ENCODE results near the gene TOR1AIP2.

Gene TOR1AIP2

DNA sequence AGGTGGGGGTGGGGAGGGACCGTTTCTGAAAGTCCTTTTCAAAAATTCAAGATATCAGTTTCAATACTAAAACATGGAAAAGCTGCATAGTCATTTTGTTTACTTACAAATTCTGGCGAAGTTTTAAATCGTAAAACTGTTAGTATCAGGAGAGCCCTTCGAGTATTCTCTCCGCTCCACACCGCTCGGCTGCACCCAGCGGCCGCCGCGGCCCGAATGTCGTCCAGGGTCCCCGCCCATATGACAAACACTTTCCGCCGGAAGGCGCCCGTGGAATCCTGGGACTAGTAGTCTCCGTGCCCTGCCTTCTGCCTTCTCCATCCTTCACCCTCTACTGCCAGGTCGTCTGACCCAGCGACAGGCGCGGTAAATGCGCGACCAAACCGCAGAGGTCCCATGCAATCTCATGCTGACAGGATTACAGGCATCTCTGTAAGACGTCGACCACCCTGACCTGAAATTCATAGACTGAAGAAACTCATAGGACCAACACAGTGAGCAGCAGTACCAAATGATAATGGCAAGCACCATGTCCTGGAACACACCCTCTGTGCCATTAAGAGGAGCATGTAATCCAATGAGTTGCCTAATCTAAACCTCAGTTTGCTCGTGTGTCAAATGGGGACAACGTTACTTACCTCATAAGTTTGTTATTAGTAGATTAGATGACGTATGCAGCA is at the start of gene TOR1AIP2:
Gene TOR1AIP2 (minus strand): TSS at position 218 of the 680 bp plus-strand sequence. CDS start 25,138 bp downstream, outside the sequence.
- DNase-seq = peak; percentile 85

DNA sequence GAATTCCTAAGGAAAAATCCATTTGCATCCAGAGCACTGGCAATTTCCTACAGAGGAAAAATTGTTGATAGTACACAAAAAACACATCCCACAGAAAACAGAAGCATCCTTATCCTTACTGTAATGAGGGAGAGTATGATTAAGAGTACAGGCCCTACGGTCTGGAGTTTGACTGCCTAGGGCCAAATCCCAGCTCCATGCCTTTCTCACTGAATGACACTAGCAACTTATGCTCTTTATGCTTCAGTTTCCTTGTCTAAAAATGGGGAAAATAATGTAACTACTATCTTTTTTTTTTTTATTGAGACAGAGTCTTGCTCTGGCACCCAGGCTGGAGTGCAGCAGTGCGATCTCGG is 49.2 kb upstream of the TOR1AIP2 start:
- no peak for DNase-seq

DNA sequence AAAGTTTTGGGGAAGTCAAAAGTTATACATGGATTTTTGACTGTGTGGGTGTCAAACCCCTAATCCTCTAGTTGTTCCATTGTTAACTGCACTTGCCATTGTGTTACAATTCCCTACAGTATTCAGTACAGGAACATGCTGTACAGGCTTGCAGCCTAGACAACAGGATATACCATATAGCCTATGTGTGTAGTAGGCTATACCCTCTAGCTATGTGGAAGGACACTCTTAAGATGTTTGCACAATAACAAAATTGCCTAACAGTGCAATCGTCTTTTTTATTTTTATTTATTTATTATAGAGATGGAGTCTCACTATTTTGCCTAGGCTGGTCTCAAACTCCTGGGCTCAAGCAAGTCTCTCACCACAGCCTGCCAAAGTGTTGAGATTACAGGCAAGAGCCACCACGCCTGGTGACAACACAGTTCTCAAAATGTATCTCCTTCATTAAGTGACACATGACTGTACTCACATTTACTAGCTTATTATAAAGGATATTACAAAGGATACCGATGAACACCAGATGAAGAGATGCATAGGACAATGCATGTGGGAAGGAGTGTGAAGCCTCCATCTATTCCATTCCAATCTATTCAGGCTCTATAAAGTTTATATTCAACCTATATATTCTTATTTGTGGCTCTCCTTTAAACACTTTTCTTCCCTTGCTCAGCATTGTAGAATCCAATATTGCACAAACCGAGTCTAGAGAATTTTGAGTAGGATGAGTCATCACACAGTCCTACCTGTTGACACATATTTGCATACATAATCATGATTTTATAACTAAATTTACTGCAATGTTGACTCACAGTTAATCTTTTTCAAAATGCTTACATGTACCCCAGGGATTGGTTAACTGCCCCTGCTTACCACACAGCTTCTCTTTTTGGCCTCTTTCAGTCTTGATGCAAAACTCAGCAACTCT is 48.6 kb upstream of the TOR1AIP2 start:
- DNase-seq = no peak

GRCh38 chr1:179925302-179925701 is 47.7 kb upstream of the TOR1AIP2 start:
- no peak for DNase-seq

GRCh38 chr1:179924268-179924667 is 46.7 kb upstream of the TOR1AIP2 start:
- DNase-seq = no peak

- DNase-seq = no peak
These were observed 45.4 kb upstream of the TOR1AIP2 start for GRCh38 chr1:179923029-179923428.

- DNase-seq = no peak
These were observed 44.6 kb upstream of the TOR1AIP2 start for GRCh38 chr1:179921981-179922872.

- DNase-seq = no peak
These were observed 43.9 kb upstream of the TOR1AIP2 start for GRCh38 chr1:179921472-179921871.

- no peak for DNase-seq
These were observed 40.2 kb upstream of the TOR1AIP2 start for GRCh38 chr1:179917601-179918429.

DNA sequence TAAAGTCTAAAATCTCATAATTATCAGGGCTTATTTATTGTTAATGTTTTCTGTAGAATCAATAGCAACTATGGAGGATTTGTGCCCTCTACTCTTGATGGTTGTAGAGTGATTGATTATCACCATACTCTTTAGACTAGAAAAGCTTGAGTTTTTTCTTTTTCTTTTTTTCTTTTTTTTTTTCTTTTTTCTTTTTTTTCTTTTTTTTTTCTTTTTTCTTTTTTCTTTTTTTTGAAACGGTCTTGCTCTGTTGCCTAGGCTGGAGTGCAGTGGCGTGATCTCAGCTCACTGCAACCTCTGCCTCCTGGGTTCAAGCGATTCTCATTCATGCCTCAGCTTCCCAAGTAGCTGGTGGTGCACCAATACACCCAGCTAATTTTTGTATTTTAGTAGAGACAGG is 34.2 kb upstream of the TOR1AIP2 start:
- no peak for DNase-seq

- no peak for DNase-seq
These were observed 33.3 kb upstream of the TOR1AIP2 start for GRCh38 chr1:179910934-179911333.

GRCh38 chr1:179889589-179889988 is 12.0 kb upstream of the TOR1AIP2 start:
- no peak for DNase-seq

- DNase-seq = no peak
These were observed 10.5 kb upstream of the TOR1AIP2 start for GRCh38 chr1:179888071-179888470.

DNA sequence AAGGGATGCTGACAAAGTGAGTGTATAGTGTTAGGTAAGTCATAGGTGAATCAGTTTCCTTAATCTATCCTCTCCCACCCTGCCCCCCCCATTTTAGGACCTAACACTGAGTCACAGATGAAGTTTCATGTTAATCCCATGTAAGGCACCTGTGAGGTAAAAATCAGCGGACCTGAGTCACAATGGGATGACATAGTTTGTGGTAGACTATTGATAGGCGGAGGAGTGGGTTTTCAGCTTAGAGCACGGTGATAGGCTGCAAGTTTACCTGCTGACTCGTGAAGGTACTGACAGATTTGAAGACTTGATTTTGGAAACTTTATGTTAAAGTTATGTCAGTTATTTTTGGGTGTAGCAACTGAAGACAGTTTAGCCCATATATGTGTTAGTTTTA is 6.1 kb upstream of the TOR1AIP2 start:
- DNase-seq = peak; percentile 80

DNA sequence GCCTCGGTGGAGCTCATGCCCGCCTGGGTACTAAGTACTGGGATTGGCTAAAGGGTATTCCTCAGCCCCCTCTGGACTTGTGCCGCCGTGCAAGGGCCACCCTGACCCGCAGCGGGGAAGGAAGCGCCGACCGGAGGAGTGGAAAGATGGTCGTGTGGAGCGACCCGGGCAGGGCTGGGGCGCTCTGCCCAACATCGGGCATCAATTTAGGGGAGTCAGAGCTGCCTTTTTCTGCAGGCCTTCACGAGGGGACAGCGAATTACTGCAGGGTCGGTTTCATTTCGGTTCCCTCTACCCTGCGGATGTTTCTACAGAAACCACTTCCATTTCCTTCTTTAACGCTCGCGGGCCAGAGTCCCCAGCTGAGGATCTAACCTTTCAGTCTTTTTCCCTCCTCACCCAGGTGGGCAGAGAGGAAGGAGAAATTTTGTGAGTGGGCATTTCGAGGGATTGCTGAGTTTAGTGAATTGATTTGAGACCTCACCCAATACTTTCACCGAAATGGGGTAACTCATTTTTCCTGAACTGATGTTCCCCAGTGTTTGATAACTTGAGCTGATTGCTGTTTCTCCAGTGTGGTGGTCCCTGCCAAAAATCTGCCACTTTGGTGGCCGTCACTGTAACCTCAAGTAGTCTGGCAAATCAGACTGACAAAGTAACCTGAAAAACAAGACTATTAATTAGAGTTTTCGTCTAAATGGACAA is 5.6 kb upstream of the TOR1AIP2 start:
- peak; percentile 59 for DNase-seq

- DNase-seq = peak; percentile 99
These were observed 4.8 kb upstream of the TOR1AIP2 start, which contains the start of gene TOR1AIP1 for GRCh38 chr1:179882253-179883039. TSS of gene TOR1AIP1 (plus strand) at chr1:179882285. CDS start at chr1:179882503, 218 bp downstream.

GRCh38 chr1:179881642-179882252 is 4.1 kb upstream of the TOR1AIP2 start:
- DNase-seq = no peak

DNA sequence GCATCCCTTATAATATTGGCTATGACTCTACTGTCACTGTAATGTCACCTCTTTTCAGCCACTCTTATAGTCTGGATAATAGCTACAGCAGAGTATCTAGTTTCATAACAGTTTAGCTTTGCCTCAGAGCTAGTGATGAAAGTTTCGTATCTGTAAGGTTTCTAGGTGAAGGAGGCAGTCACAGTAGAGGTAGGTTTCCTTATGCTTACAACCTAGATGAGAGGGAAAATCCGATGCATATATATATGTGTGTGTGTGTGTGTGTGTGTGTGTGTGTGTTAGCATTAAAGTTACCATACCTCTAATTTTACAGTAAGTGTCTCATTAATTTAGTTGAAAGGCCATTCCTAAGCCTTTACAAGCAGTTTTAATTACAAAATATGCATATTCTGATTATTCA is 2.2 kb upstream of the TOR1AIP2 start:
- DNase-seq = no peak

DNA sequence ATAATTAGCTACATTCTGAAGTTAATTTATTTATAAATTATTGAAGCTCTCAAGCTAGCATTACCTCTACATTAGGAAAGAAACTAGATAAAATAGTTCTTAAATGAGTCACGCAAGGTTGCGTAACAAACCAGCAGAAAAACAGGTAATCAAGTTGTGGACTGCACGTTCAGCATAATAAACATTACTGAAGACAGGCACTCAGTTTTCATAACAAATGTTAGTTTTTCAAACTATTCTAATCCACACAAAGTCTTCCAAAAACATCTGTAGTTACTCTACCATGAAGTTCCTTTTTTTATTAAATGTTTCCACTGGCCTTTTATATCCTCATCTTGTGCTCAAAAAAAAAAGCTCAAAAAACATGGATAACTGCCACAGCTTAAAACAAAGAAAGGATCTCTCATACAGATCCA is 1.3 kb downstream of the TOR1AIP2 start:
- DNase-seq = no peak
